GM10266 (cell line): ENCODE data around the gene RAP1A.

Experiments used
- DNase-seq: peaks from one replicate; pipeline ENCODE4 v3.0.0; 2012; ENCODE audit errors: extremely low spot score
- TF ChIP-seq, protein P1 (sequence below): IDR thresholded peaks from 2 replicates; pipeline ENCODE4 v1.5.1; 2012; ENCODE audit warnings: mild to moderate bottlenecking, low read depth; ENCODE audit not compliant: control insufficient read depth, insufficient read depth; ENCODE audit errors: missing control alignments

Gene RAP1A

GRCh38 chr1:111719135-111719534 is 99.5 kb downstream of the RAP1A start:
- TF ChIP-seq, protein P1, sequence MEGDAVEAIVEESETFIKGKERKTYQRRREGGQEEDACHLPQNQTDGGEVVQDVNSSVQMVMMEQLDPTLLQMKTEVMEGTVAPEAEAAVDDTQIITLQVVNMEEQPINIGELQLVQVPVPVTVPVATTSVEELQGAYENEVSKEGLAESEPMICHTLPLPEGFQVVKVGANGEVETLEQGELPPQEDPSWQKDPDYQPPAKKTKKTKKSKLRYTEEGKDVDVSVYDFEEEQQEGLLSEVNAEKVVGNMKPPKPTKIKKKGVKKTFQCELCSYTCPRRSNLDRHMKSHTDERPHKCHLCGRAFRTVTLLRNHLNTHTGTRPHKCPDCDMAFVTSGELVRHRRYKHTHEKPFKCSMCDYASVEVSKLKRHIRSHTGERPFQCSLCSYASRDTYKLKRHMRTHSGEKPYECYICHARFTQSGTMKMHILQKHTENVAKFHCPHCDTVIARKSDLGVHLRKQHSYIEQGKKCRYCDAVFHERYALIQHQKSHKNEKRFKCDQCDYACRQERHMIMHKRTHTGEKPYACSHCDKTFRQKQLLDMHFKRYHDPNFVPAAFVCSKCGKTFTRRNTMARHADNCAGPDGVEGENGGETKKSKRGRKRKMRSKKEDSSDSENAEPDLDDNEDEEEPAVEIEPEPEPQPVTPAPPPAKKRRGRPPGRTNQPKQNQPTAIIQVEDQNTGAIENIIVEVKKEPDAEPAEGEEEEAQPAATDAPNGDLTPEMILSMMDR = no peak

GRCh38 chr1:111719674-111720132 is 100.1 kb downstream of the RAP1A start:
- TF ChIP-seq, protein P1 = no peak
- no peak for DNase-seq

More at GRCh38 chr1:111719135-111719534, 99.5 kb downstream of the RAP1A start:
- no peak for DNase-seq

GRCh38 chr1:111720274-111720976 is 100.8 kb downstream of the RAP1A start:
- TF ChIP-seq, protein P1 = no peak
- no peak for DNase-seq

DNA sequence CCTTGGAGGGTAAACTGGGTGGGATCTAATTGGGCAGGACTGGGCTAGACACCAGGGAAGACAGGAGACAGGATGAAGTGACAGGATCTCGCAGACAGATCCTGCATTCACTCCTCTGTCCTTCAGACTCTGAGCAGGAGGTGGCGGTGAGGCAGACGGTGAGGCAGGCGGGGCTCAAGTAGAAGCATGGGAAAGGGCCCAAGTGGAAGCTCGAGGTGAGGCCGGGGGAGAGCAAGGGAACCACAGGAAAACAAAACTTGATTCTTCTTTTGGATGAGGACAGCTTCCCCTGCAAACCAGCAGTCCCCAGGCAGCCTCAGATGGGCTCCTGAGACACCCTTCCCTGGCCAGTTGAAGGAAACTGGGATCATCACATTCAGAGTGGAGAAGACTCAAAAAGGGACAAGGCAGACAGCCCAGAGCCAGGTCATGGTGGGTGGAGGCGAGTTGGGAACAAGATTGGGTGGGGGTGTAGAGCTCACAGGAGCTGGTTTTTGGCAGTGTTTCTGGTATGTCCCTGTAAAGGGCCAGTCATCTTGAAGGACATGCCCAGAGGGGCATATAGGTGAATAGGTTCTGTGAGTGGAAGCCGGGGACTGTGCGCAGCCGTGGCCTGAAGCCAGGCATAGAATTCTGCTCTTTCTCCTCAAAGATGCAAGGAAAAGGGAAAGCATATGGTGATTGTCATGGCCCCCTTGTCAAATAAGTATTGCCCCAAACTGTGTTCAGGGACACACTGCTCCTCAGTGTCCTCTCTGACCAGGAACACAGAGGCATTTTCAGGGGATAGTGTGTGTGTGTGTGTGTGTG is 101.6 kb downstream of the RAP1A start:
- DNase-seq = no peak
- TF ChIP-seq, protein P1 = no peak

DNA sequence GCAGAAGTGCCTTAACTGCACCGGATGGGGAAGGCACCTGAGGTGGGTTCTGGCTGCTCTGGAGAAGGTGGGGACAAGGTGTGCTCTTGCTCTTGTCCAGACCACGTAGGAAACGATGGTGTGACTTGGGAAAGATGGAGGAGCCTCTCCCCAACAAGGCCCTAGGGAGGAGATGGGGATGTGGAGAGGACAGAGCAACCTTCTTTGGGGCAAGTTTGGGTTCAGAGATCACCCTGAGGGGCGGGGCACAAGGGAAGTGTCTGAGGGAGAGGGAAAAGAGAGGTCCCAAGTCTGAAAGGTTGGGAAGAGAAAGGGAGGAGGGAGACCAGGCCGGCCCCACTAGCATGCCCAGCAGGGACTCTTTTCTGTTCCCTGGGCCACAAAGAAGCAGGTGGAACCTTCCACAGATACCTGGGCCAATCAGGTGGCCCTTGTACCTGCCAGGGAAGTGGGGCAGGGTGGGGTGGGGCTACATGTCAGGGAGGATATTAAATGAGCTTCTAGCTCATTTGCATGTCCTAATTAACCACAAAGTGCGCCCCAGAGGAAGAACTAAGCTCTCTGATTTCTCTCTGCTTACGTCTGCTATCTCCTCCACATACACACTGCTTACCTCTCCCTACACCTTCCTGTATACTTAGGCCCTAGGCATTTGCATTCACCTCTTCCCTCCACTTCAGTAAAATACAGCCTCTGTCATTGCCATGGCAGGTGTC is 103.7 kb downstream of the RAP1A start:
- TF ChIP-seq, protein P1 = no peak
- DNase-seq = no peak

DNA sequence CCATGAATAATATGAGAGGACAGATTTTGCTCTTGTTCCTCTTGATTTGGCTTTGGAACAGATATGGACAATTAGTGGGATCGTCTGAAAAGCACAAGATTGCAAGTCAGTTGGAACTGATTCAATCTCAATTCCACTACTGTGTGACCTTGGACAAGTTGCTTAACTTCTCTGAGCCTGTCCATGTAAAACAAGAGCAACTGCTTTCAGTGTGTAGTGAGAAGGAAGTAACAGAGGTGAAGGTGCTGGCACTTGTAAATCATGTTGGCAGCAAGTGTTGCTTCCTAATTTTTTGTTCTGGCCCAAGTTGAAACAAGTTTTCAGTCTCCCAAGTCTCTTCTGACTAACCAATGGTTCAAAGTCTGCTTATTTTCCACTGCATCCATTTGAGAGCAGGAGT is 104.3 kb downstream of the RAP1A start:
- no peak for DNase-seq
- TF ChIP-seq, protein P1 = no peak
